Cortex of kidney (tissue), 1 donor: Measurements from ENCODE around the gene GPC5.
"Not testable (repeated sequence)": the region's sequence is repeated elsewhere in the genome, so short reads cannot be mapped to it uniquely, and the experiment has no call there.

ENCODE experiments used
- DNase-seq: peaks from one replicate; lab custom pipeline; 2025; lab: John Stamatoyannopoulos, UW

Gene GPC5

DNA sequence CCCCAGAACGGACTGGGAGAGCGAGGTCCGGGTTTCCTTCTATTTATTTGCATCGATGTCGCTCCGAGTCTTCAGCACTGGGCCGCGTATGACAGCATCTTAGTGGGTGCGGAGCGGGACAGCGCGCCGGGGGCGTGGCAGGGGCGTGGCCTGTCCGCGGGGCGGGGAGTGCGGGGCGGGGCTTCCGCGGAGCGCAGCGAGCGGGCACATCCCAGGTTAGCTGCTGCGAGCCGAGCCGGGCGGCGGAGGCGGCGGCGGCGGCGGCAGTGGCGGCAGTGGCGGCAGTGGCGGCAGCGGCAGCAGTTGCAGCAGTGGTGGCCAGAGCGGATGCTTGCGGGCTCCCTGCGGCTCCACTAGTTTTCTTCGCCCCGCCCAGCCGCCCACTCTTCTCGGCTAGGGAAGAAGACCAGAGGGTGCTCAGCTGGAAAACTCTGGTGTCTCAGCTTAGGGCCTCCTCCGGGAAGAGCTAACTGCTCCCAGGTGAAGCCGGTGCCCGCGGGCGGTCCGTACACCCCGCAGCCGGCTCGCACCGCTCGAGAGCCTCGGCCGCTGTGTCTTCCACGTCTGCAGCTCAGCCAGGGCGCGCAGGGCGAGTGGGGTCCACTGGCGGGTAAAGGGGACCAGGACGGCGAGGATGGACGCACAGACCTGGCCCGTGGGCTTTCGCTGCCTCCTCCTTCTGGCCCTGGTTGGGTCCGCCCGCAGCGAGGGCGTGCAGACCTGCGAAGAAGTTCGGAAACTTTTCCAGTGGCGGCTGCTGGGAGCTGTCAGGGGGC, at the start of gene GPC5:
GPC5 (plus strand) TSS at position 209 of the 776 bp plus-strand sequence.
- no peak for DNase-seq

DNA sequence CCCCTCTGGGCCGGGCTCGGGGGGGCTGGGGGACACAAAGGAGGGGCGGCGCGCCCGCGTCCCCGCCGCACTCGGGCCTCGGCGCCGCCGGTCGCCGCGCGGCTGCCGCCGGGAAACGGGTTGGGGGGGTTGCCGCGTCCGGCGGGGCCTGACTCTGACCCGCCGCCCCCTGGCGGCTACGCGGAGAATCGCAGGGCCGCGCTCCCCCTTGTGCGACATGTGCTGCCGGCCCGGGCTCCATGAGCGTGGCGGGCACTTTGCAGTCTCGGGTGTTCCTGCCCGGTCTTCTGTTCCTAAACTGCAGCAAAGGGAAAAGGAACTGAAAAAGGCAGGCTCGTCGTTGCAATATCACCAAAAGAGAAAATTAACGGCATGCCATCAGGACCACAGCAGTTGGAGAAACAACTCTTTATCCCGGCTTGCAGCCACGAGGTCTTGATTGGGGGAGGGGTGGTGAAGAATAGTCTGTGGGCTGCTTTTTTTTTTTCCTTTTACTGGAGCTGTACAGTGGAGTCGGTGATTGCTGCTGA, 49.5 kb upstream of the GPC5 start:
- peak; percentile 7 for DNase-seq

GRCh38 chr13:91349992-91350911, 48.2 kb upstream of the GPC5 start:
- DNase-seq: no peak

DNA sequence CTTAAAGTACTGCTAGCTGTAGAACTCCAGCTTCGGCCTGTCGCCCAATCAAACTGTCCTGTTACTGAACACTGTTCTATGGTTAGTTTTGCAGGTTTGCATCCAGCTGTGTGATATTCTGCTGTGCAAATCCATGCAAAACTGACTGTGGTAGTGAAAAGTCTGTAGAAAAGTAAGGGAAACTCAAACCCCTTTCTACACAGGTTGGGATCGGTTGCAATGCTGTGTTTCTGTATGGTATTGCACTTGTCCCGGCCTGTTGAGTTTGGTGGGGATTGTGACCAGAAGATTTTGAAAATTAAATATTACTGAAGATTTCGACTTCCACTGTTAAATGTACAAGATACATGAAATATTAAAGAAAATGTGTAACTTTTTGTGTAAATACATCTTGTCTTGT, 47.3 kb upstream of the GPC5 start:
- DNase-seq: no peak

DNA sequence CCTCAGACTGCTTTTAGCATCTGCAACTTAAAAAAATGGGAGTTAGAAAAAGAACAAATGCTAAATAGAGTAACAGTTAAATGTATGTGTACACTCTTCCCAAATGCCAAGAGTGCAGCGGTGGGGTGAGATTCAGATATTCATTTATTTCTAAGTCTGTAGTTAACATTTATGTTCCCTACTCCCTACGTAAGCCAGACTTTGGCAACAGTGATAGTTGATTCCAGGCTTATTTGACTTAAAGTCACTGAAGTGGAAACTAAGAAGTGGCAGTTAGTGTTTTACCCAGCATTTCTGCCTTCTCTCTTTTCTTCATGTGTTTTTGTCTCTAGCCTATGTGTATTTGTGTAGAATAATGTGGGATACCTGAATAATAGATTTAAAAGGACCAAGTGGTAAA, 46.4 kb upstream of the GPC5 start:
- no peak for DNase-seq

GRCh38 chr13:91352891-91353290, 45.5 kb upstream of the GPC5 start:
- DNase-seq: not testable (repeated sequence)

GRCh38 chr13:91353494-91353893, 44.9 kb upstream of the GPC5 start:
- DNase-seq: no peak

DNA sequence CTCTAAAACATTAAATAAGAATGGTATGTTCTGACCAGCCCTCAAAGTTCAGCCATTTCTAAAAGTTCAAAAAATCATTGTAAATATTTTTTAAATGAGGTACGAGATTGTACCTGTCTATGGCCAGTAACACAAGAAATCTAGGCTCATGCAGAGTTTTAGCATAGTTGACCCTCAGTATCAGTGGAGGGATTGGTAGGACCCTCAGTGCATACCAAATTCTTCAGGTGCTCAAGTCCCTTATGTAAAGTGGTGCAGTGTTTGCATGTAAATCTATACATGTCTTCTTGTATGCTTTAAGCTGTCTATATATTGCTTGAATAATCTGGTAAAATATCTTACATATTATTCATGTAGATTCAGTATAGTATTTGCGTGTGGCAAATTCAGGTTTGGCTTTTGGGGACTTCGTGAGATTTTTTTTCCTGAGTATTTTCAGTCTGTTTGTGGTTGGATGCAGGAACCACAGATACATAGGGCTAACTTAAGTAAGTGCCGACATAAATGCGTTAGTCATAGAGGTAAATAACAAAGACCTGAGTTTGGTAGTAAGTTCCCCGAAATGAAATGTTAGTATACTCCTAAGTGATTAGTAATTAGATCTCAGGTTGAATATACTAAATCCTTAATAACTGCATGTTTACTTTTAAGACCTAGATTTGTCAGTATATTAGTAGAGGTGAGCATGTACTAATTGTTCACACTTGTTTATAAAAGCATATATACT, 43.2 kb upstream of the GPC5 start:
- DNase-seq: no peak

- no peak for DNase-seq
These were observed 42.4 kb upstream of the GPC5 start for GRCh38 chr13:91355826-91356710.

GRCh38 chr13:91356919-91357612, 41.4 kb upstream of the GPC5 start:
- DNase-seq: no peak

- no peak for DNase-seq
These were observed 40.6 kb upstream of the GPC5 start for GRCh38 chr13:91357613-91358386.

DNA sequence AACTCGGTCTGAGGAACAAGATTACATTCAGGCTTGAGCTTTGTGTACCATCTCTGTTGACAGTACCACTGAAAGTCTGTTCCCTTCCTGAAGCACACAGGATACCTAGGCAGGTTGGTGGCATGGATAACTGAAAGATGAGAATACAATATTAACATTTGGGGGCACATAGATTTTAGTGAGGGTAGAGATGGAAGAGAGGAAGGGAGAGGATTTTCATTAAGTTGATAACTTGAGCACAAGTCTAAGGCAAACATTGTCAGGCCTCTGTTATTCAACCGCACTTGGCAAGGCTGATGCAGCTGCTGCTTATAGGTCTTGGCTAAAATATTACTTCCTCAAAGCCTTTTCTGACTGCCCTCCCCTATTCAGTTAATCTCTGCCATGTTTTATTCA, 40.0 kb upstream of the GPC5 start:
- no peak for DNase-seq

- no peak for DNase-seq
These were observed 39.3 kb upstream of the GPC5 start for GRCh38 chr13:91359111-91359510.

DNA sequence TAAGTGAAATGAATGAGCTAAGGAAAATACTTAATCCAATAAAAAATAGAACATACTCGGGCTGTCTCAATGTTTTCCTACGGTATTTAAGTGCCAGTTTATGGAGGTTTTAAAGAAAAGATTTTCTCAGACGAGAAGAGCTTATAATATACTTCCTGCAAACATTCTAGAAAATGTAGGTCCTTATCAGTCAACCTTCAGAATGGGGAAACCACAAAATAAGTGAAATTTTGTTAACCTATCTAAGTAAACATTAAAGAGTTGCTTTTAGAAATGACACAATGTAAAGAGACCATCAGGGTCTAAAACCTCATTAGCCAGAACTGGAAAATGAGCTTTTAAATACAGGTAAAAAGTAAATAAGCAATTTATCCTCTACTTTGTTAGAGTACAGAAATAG, 38.8 kb upstream of the GPC5 start:
- DNase-seq: no peak

DNA sequence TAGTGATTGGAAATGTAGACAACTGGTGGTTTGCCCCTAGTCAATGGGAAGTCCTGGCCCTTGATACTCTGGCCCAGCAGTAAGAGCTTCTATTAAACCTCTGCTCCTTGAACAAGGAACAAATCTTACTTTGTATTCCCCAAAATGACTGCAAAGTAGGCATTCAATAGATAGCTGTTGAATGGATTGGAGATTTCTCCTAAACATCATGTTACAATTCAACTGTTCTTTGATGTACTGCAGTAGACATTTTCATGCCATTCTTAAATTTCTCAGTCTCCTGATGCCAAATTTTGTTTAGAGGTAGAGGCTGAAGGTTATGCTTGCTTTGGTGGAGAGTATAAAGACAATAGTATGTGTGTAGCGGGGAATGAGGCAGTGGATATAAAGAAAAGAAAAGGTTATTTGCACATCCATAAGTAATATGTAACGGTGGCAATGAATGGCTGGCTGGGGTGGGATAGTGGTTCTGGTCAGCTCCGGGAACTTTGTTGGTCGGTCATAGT, 38.1 kb upstream of the GPC5 start:
- DNase-seq: no peak

DNA sequence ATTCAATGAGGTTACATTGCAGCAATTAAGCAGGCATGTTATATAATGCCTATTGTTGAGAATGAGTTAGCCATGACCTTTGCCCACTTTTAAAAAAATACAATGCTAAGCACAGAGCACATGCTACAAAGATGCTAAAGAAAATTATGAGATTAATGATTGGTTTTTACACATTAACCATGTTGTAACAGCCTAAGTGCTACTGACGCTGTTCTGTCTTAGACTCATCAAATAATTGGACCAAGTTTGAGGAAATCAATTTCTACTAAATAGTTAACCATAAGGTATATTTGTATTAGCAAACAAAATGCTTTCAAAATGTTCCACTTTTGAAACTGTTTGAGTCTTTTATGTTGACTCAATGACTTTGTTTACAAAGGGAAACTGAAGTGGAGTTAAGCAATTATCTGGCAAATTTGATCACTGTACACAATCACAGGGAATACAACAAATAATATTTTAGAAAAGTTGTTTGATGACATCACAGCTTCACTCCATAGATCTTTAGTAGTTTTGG, 36.6 kb upstream of the GPC5 start:
- no peak for DNase-seq

DNA sequence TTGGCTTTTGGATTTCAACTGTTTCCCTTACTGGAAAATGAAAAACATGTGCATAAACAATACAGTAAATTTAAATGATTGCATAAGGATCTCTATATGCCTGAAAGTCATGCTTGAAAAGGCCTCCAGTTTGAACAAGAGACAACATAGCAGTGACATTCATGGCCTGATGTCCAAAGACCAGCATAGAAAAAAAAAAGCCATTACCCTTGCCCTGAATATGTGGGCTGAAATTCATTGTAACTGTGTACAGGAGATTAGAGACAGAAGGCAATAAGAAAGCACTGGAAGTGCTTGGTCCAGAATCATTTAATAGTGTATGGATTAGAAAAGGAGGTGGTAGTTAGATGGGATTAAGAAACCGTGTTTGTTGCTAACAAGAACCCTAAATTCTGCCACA, 35.5 kb upstream of the GPC5 start:
- no peak for DNase-seq

DNA sequence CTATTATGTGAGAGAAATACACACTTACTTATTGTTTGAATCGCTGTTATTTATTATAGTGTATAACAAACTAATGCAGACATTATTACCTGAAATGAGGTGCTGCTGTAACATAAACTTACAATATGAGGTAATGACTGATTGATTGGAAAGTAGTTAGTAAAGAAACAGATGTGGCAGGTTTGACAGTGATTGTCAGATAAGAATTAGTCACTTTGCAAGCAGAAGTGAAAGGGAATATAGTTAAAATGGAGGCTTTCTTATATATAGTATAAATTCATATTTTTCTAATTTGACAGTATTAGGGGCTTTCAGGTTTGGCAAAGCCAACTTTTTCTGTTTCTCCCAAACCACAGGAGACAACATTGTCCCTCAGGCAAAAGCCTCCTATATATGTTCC, 30.3 kb upstream of the GPC5 start:
- no peak for DNase-seq

- DNase-seq: no peak
These were observed 29.6 kb upstream of the GPC5 start for GRCh38 chr13:91368676-91369440.
